Measurements from ENCODE around the gene GLCCI1. TPM values are rescaled to one million over a fixed set of nuclear protein-coding genes. Genes with fewer than 3 reads are reported as not detected.

The GLCCI1 gene
- polyA plus RNA-seq, 2 donors: 1.4 to 2.2 TPM

GRCh38 chr7:7932553-7932952 is 36.0 kb upstream of the GLCCI1 start:
- H3K36me3 ChIP-seq (ENCODE audit: control insufficient read depth in 2 of 2, insufficient read depth in 2 of 2, low read length in 1 of 2): no peaks in the 10 kb centered on the region
- H3K4me3 ChIP-seq (ENCODE audit: low read depth in 1 of 2, low read length in 2 of 2): no peak overlapping the region
- H3K27ac ChIP-seq (ENCODE audit: low read depth in 2 of 2, low read length in 1 of 2): no peak overlapping the region
- 94 to 99% methylated on average over 3 of the region's 3 CpGs for WGBS, 2 donors
- H3K4me1 ChIP-seq (ENCODE audit: control insufficient read depth in 2 of 2, insufficient read depth in 2 of 2, low read length in 1 of 2): no peaks in the 10 kb centered on the region
- no peaks in the 10 kb centered on the region for H3K27me3 ChIP-seq (ENCODE audit: control insufficient read depth in 1 of 2, insufficient read depth in 2 of 2, low read length in 2 of 2)
- no peaks in the 10 kb centered on the region for H3K9me3 ChIP-seq (ENCODE audit: control insufficient read depth in 2 of 2, insufficient read depth in 1 of 2, low read depth in 1 of 2, low read length in 1 of 2)

GRCh38 chr7:7933915-7934526 is 34.6 kb upstream of the GLCCI1 start:
- Histone ChIP-seq H3K27me3 (ENCODE audit: control insufficient read depth in 1 of 2, insufficient read depth in 2 of 2, low read length in 2 of 2) (no peaks in the 10 kb centered on the region), H3K4me1 (ENCODE audit: control insufficient read depth in 2 of 2, insufficient read depth in 2 of 2, low read length in 1 of 2) (no peaks in the 10 kb centered on the region), H3K9me3 (ENCODE audit: control insufficient read depth in 2 of 2, insufficient read depth in 1 of 2, low read depth in 1 of 2, low read length in 1 of 2) (no peaks in the 10 kb centered on the region), H3K4me3 (ENCODE audit: low read depth in 1 of 2, low read length in 2 of 2) (no peak overlapping the region), H3K36me3 (ENCODE audit: control insufficient read depth in 2 of 2, insufficient read depth in 2 of 2, low read length in 1 of 2) (no peaks in the 10 kb centered on the region), H3K27ac (ENCODE audit: low read depth in 2 of 2, low read length in 1 of 2) (no peak overlapping the region)
- 96 to 100% methylated on average over 1 of the region's 1 CpG for WGBS, 2 donors

DNA sequence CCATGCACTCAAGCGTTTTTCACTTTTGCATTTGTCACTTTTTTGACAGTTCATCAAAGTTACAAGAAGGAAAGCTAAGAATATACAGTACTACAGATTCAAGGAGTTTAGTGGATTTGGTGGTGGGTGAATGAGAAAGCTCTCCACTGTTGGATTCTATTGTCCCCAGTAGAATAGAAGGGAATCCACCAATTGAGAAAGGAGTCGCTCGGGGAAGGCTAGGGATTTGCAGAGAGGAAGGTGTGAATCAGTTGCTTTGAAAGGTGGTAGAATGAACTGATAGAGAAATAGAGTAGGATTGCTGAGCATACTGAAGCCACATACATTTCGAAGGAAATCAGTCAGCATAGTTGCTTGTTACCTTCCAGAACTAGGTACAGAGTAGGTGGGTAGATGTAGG is 33.7 kb upstream of the GLCCI1 start:
- Histone ChIP-seq H3K27me3 (ENCODE audit: control insufficient read depth in 1 of 2, insufficient read depth in 2 of 2, low read length in 2 of 2) (no peaks in the 10 kb centered on the region), H3K36me3 (ENCODE audit: control insufficient read depth in 2 of 2, insufficient read depth in 2 of 2, low read length in 1 of 2) (no peaks in the 10 kb centered on the region), H3K9me3 (ENCODE audit: control insufficient read depth in 2 of 2, insufficient read depth in 1 of 2, low read depth in 1 of 2, low read length in 1 of 2) (no peaks in the 10 kb centered on the region), H3K4me1 (ENCODE audit: control insufficient read depth in 2 of 2, insufficient read depth in 2 of 2, low read length in 1 of 2) (no peaks in the 10 kb centered on the region), H3K4me3 (ENCODE audit: low read depth in 1 of 2, low read length in 2 of 2) (no peak overlapping the region), H3K27ac (ENCODE audit: low read depth in 2 of 2, low read length in 1 of 2) (no peak overlapping the region)
- WGBS, 2 donors: 92 to 93% methylated on average over 4 of the region's 4 CpGs

GRCh38 chr7:7938471-7938870 is 30.1 kb upstream of the GLCCI1 start:
- WGBS, 2 donors: 85% methylated on average over 6 of the region's 6 CpGs

DNA sequence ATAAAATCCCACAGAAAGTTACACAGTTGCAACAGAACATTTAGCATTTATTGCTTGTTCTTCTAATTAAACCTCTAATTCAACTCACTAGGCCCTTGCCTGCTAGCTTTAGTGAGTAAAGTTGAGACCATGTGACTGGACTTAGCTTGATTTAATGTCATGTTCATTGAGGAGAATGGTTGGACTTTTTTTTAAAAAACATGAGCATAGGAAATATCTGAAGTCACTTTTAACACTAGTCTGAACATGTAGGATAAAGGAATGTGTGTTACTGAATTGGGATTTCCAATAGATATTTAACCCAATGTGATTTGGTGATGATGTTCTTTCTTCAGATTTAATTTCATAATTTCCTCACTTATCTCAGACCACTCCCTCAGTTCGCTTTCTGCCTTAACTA is 24.6 kb upstream of the GLCCI1 start:
- Histone ChIP-seq H3K27ac (ENCODE audit: low read depth in 2 of 2, low read length in 1 of 2) (no peak overlapping the region), H3K9me3 (ENCODE audit: control insufficient read depth in 2 of 2, insufficient read depth in 1 of 2, low read depth in 1 of 2, low read length in 1 of 2) (no peaks in the 10 kb centered on the region), H3K27me3 (ENCODE audit: control insufficient read depth in 1 of 2, insufficient read depth in 2 of 2, low read length in 2 of 2) (no peaks in the 10 kb centered on the region), H3K4me3 (ENCODE audit: low read depth in 1 of 2, low read length in 2 of 2) (no peak overlapping the region), H3K36me3 (ENCODE audit: control insufficient read depth in 2 of 2, insufficient read depth in 2 of 2, low read length in 1 of 2) (no peaks in the 10 kb centered on the region), H3K4me1 (ENCODE audit: control insufficient read depth in 2 of 2, insufficient read depth in 2 of 2, low read length in 1 of 2) (peaks cover 0 to 2% of the 10 kb centered on the region in 2 donors)
- 94 to 95% methylated on average over 1 of the region's 1 CpG for WGBS, 2 donors

More at GRCh38 chr7:7938471-7938870, 30.1 kb upstream of the GLCCI1 start:
- no peaks in the 10 kb centered on the region for H3K9me3 ChIP-seq (ENCODE audit: control insufficient read depth in 2 of 2, insufficient read depth in 1 of 2, low read depth in 1 of 2, low read length in 1 of 2)
- H3K4me3 ChIP-seq (ENCODE audit: low read depth in 1 of 2, low read length in 2 of 2): no peak overlapping the region
- no peaks in the 10 kb centered on the region for H3K27me3 ChIP-seq (ENCODE audit: control insufficient read depth in 1 of 2, insufficient read depth in 2 of 2, low read length in 2 of 2)
- H3K4me1 ChIP-seq (ENCODE audit: control insufficient read depth in 2 of 2, insufficient read depth in 2 of 2, low read length in 1 of 2): no peaks in the 10 kb centered on the region
- no peak overlapping the region for H3K27ac ChIP-seq (ENCODE audit: low read depth in 2 of 2, low read length in 1 of 2)
- no peaks in the 10 kb centered on the region for H3K36me3 ChIP-seq (ENCODE audit: control insufficient read depth in 2 of 2, insufficient read depth in 2 of 2, low read length in 1 of 2)

GRCh38 chr7:7944619-7945282 is 23.8 kb upstream of the GLCCI1 start:
- H3K36me3 ChIP-seq (ENCODE audit: control insufficient read depth in 2 of 2, insufficient read depth in 2 of 2, low read length in 1 of 2): no peaks in the 10 kb centered on the region
- H3K27ac ChIP-seq (ENCODE audit: low read depth in 2 of 2, low read length in 1 of 2): no peak overlapping the region
- peaks cover 0 to 2% of the 10 kb centered on the region in 2 donors for H3K4me1 ChIP-seq (ENCODE audit: control insufficient read depth in 2 of 2, insufficient read depth in 2 of 2, low read length in 1 of 2)
- no peaks in the 10 kb centered on the region for H3K9me3 ChIP-seq (ENCODE audit: control insufficient read depth in 2 of 2, insufficient read depth in 1 of 2, low read depth in 1 of 2, low read length in 1 of 2)
- 62 to 63% methylated on average over 7 of the region's 7 CpGs for WGBS, 2 donors
- no peak overlapping the region for H3K4me3 ChIP-seq (ENCODE audit: low read depth in 1 of 2, low read length in 2 of 2)
- no peaks in the 10 kb centered on the region for H3K27me3 ChIP-seq (ENCODE audit: control insufficient read depth in 1 of 2, insufficient read depth in 2 of 2, low read length in 2 of 2)

DNA sequence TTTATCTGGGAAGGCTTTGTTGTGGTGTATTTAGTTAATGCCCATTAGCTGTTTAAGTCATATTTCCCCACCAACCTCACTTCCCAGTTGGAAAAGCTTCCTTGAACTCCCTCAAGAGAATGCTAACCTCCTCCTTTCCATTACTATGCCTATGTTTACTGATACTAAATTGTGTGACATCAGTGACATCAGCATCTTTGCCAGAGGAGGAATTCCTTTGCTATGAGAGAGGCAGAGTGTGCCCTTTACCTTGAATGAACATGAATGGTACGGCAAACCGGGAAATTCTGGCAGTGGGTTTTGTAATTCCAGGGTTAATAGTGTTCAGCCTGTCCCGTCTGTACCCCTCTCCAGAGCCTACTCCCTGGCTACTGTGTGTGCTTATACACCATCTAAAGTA is 22.1 kb upstream of the GLCCI1 start:
- 94 to 96% methylated on average over 3 of the region's 3 CpGs for WGBS, 2 donors
- H3K27me3 ChIP-seq (ENCODE audit: control insufficient read depth in 1 of 2, insufficient read depth in 2 of 2, low read length in 2 of 2): no peaks in the 10 kb centered on the region
- no peak overlapping the region for H3K27ac ChIP-seq (ENCODE audit: low read depth in 2 of 2, low read length in 1 of 2)
- H3K4me1 ChIP-seq (ENCODE audit: control insufficient read depth in 2 of 2, insufficient read depth in 2 of 2, low read length in 1 of 2): peaks cover 0 to 2% of the 10 kb centered on the region in 2 donors
- no peaks in the 10 kb centered on the region for H3K9me3 ChIP-seq (ENCODE audit: control insufficient read depth in 2 of 2, insufficient read depth in 1 of 2, low read depth in 1 of 2, low read length in 1 of 2)
- H3K36me3 ChIP-seq (ENCODE audit: control insufficient read depth in 2 of 2, insufficient read depth in 2 of 2, low read length in 1 of 2): no peaks in the 10 kb centered on the region
- no peak overlapping the region for H3K4me3 ChIP-seq (ENCODE audit: low read depth in 1 of 2, low read length in 2 of 2)

- no peak overlapping the region for H3K27ac ChIP-seq (ENCODE audit: low read depth in 2 of 2, low read length in 1 of 2)
- no peak overlapping the region for H3K4me3 ChIP-seq (ENCODE audit: low read depth in 1 of 2, low read length in 2 of 2)
- WGBS, 2 donors: 77 to 95% methylated on average over 4 of the region's 4 CpGs
- peaks cover 0 to 2% of the 10 kb centered on the region in 2 donors for H3K4me1 ChIP-seq (ENCODE audit: control insufficient read depth in 2 of 2, insufficient read depth in 2 of 2, low read length in 1 of 2)
- no peaks in the 10 kb centered on the region for H3K9me3 ChIP-seq (ENCODE audit: control insufficient read depth in 2 of 2, insufficient read depth in 1 of 2, low read depth in 1 of 2, low read length in 1 of 2)
- no peaks in the 10 kb centered on the region for H3K27me3 ChIP-seq (ENCODE audit: control insufficient read depth in 1 of 2, insufficient read depth in 2 of 2, low read length in 2 of 2)
- no peaks in the 10 kb centered on the region for H3K36me3 ChIP-seq (ENCODE audit: control insufficient read depth in 2 of 2, insufficient read depth in 2 of 2, low read length in 1 of 2)
Measured at GRCh38 chr7:7948232-7948631, 20.4 kb upstream of the GLCCI1 start.

DNA sequence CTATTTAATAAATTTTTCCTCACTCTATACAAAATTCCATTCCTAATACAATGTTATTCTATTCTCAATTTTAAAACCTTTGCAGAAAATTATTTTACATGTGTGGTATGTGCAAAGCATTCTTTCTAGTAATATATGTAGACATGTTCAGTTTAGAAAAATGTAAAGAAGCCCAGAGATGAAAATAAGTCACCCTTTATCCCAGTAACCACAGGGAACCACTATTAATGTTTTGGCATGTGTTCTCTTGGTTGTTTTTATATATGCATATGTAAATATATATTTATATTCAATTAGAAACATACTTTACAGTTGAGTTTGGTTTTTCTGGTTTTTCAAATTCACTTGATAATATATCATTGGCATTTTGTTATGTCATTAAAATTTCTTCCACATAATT is 14.8 kb upstream of the GLCCI1 start:
- Histone ChIP-seq H3K27me3 (ENCODE audit: control insufficient read depth in 1 of 2, insufficient read depth in 2 of 2, low read length in 2 of 2) (no peaks in the 10 kb centered on the region), H3K27ac (ENCODE audit: low read depth in 2 of 2, low read length in 1 of 2) (no peak overlapping the region), H3K4me1 (ENCODE audit: control insufficient read depth in 2 of 2, insufficient read depth in 2 of 2, low read length in 1 of 2) (no peaks in the 10 kb centered on the region), H3K4me3 (ENCODE audit: low read depth in 1 of 2, low read length in 2 of 2) (no peak overlapping the region), H3K9me3 (ENCODE audit: control insufficient read depth in 2 of 2, insufficient read depth in 1 of 2, low read depth in 1 of 2, low read length in 1 of 2) (no peaks in the 10 kb centered on the region), H3K36me3 (ENCODE audit: control insufficient read depth in 2 of 2, insufficient read depth in 2 of 2, low read length in 1 of 2) (no peaks in the 10 kb centered on the region)

GRCh38 chr7:7956531-7957128 is 12.0 kb upstream of the GLCCI1 start:
- Histone ChIP-seq H3K4me1 (ENCODE audit: control insufficient read depth in 2 of 2, insufficient read depth in 2 of 2, low read length in 1 of 2) (no peaks in the 10 kb centered on the region), H3K9me3 (ENCODE audit: control insufficient read depth in 2 of 2, insufficient read depth in 1 of 2, low read depth in 1 of 2, low read length in 1 of 2) (no peaks in the 10 kb centered on the region), H3K36me3 (ENCODE audit: control insufficient read depth in 2 of 2, insufficient read depth in 2 of 2, low read length in 1 of 2) (no peaks in the 10 kb centered on the region), H3K27me3 (ENCODE audit: control insufficient read depth in 1 of 2, insufficient read depth in 2 of 2, low read length in 2 of 2) (no peaks in the 10 kb centered on the region), H3K4me3 (ENCODE audit: low read depth in 1 of 2, low read length in 2 of 2) (no peak overlapping the region), H3K27ac (ENCODE audit: low read depth in 2 of 2, low read length in 1 of 2) (no peak overlapping the region)
- 56 to 73% methylated on average over 3 of the region's 3 CpGs for WGBS, 2 donors
